NCI-H1092 (cell line): Measurements from ENCODE around the gene OR2V1.
"Not testable (repeated sequence)": the region's sequence is repeated elsewhere in the genome, so short reads cannot be mapped to it uniquely, and the experiment has no call there.

Experiments used
- DNase-seq: peaks from one replicate; lab custom pipeline; 2025; lab: John Stamatoyannopoulos, UW

The OR2V1 gene

GRCh38 chr5:181127907-181128626 is 2.9 kb downstream of the OR2V1 start:
- no peak for DNase-seq

- DNase-seq: no peak
Measured at GRCh38 chr5:181127456-181127855, 3.5 kb downstream of the OR2V1 start.

GRCh38 chr5:181126841-181127240 is 4.1 kb downstream of the OR2V1 start:
- no peak for DNase-seq

GRCh38 chr5:181124526-181124925 is 6.4 kb downstream of the OR2V1 start:
- DNase-seq: no peak

- no peak for DNase-seq
Measured at GRCh38 chr5:181121675-181122561, 9.1 kb downstream of the OR2V1 start.

- no peak for DNase-seq
Measured at GRCh38 chr5:181120761-181121160, 10.2 kb downstream of the OR2V1 start.

- no peak for DNase-seq
Measured at GRCh38 chr5:181120306-181120705, 10.7 kb downstream of the OR2V1 start.

GRCh38 chr5:181119105-181119504 is 11.9 kb downstream of the OR2V1 start:
- DNase-seq: no peak

GRCh38 chr5:181118369-181118768 is 12.6 kb downstream of the OR2V1 start:
- no peak for DNase-seq

- DNase-seq: no peak
Measured at GRCh38 chr5:181114844-181115778, 15.9 kb downstream of the OR2V1 start.

GRCh38 chr5:181114284-181114843 is 16.6 kb downstream of the OR2V1 start:
- DNase-seq: no peak

GRCh38 chr5:181113572-181113971 is 17.4 kb downstream of the OR2V1 start:
- DNase-seq: not testable (repeated sequence)

GRCh38 chr5:181112476-181112875 is 18.5 kb downstream of the OR2V1 start:
- no peak for DNase-seq

- DNase-seq: no peak
Measured at GRCh38 chr5:181111010-181111409, 20.0 kb downstream of the OR2V1 start.

GRCh38 chr5:181109489-181110013 is 21.4 kb downstream of the OR2V1 start:
- no peak for DNase-seq

- no peak for DNase-seq
Measured at GRCh38 chr5:181108578-181109165, 22.3 kb downstream of the OR2V1 start.

- no peak for DNase-seq
Measured at GRCh38 chr5:181107699-181108098, 23.3 kb downstream of the OR2V1 start.

GRCh38 chr5:181105391-181106025 is 25.5 kb downstream of the OR2V1 start:
- no peak for DNase-seq

- not testable (repeated sequence) for DNase-seq
Measured at GRCh38 chr5:181104606-181105390, 26.2 kb downstream of the OR2V1 start.

GRCh38 chr5:181104259-181104568 is 26.8 kb downstream of the OR2V1 start:
- not testable (repeated sequence) for DNase-seq
